Gastroesophageal sphincter (tissue), 4 donors: ENCODE data around the gene TMEM144. TPM values are rescaled to one million over a fixed set of nuclear protein-coding genes. Genes with fewer than 3 reads are reported as not detected.

Experiments
- ATAC-seq: fragments of 150-250 bp; one replicate; pipeline ENCODE4 v1.9.1; 2016; ENCODE audit warnings: mild to moderate bottlenecking, moderate library complexity
- H3K27ac ChIP-seq, 4 donors: fragments of 200-600 bp; sonication (generic) in 3 of 4; 1 replicate in 3 of 4; 2 replicates in 1 of 4; pipeline ENCODE4 v1.5.1; 2016 to 2019
- H3K27me3 ChIP-seq: fragments of 200-600 bp; sonication (generic); one replicate; pipeline ENCODE4 v1.5.1; 2019
- H3K36me3 ChIP-seq, 2 donors: fragments of 200-600 bp; sonication (generic); one replicate each; pipeline ENCODE4 v1.5.1; 2019; ENCODE audit warnings: control low read depth in 1 of 2
- H3K4me1 ChIP-seq, 3 donors: fragments of 200-600 bp; sonication (generic); 1 replicate in 2 of 3; 2 replicates in 1 of 3; pipeline ENCODE4 v1.5.1; 2016 to 2019; ENCODE audit warnings: control low read depth in 2 of 3
- H3K4me3 ChIP-seq, 2 donors: fragments of 200-600 bp; sonication (generic); one replicate each; pipeline ENCODE4 v1.5.1; 2019; ENCODE audit warnings: mild to moderate bottlenecking in 1 of 2, moderate library complexity in 1 of 2
- H3K9me3 ChIP-seq, 3 donors: fragments of 200-600 bp; sonication (generic); one replicate each; pipeline ENCODE4 v1.5.1; 2017 to 2019; ENCODE audit warnings: control low read depth in 2 of 3
- EP300 ChIP-seq: sonication (generic); formaldehyde crosslinking; IDR thresholded peaks from one replicate; pipeline ENCODE4 v1.6.1; 2017; ENCODE audit warnings: antibody characterized with exemption, mild to moderate bottlenecking
- POLR2A ChIP-seq, 2 donors: fragments of 450-650 bp; IDR thresholded peaks; one replicate each; pipeline ENCODE4 v1.6.1; 2017; ENCODE audit warnings: antibody characterized with exemption in 2 of 2, mild to moderate bottlenecking in 2 of 2, moderate library complexity in 1 of 2
- POLR2AphosphoS5 ChIP-seq: sonication (generic); formaldehyde crosslinking; IDR thresholded peaks from one replicate; pipeline ENCODE4 v1.6.1; 2017; ENCODE audit warnings: antibody characterized with exemption
- whole genome bisulfite sequencing, 2 donors: methylation state at CpG; one replicate each; pipeline ENCODE4 v1.1.5; 2018; ENCODE audit warnings: low coverage in 1 of 2; 5-methylcytosine and 5-hydroxymethylcytosine counted together
- total RNA-seq, 4 donors: library from RNA; depleted of rRNA; stranded (reverse); fragments of >200 nt; gene quantifications; one replicate each; pipeline ENCODE4 v1.1.0, GENCODE V29; 2016
- TF ChIP-seq, protein P1 (sequence below), 4 experiments: fragments of 200-600 bp in 2 of 4; fragments of 450-650 bp in 2 of 4; sonication (generic) in 1 of 4; IDR thresholded peaks; one replicate each; pipeline ENCODE4 v1.5.1; 2017 to 2019; ENCODE audit warnings: antibody characterized with exemption in 4 of 4, mild to moderate bottlenecking in 2 of 4, moderate library complexity in 2 of 4

Gene TMEM144
- total RNA-seq, 4 donors from 2014 or later, result 3.9 to 13.4 (median 6.3) TPM

DNA sequence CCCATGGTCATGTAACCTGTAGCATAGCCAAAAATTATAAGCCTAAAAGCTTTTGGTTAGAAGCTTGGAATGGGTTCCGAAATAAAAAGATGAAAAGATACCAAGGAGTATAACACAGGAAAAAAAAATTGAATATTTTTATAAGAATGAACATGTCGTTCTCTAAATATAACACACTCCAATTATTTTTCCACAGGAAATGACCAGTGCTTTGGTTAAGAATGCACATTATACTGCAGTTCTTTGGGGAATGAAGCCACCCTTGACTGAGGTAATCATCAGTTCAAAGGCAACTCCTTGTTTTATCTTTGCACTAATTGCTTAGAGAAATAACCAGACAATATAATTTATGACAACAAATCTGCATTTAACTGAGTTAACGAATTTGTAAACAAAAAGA lies 30.8 kb upstream of the TMEM144 start:
- no peaks in the 10 kb centered on the region for H3K9me3 ChIP-seq
- no peak for ATAC-seq
- no peaks in the 10 kb centered on the region for H3K27me3 ChIP-seq
- TF ChIP-seq, protein P1, sequence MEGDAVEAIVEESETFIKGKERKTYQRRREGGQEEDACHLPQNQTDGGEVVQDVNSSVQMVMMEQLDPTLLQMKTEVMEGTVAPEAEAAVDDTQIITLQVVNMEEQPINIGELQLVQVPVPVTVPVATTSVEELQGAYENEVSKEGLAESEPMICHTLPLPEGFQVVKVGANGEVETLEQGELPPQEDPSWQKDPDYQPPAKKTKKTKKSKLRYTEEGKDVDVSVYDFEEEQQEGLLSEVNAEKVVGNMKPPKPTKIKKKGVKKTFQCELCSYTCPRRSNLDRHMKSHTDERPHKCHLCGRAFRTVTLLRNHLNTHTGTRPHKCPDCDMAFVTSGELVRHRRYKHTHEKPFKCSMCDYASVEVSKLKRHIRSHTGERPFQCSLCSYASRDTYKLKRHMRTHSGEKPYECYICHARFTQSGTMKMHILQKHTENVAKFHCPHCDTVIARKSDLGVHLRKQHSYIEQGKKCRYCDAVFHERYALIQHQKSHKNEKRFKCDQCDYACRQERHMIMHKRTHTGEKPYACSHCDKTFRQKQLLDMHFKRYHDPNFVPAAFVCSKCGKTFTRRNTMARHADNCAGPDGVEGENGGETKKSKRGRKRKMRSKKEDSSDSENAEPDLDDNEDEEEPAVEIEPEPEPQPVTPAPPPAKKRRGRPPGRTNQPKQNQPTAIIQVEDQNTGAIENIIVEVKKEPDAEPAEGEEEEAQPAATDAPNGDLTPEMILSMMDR (IDR thresholded peaks at IDR 0.05), result no peak
- TF ChIP-seq POLR2A (IDR thresholded peaks at IDR 0.05) (no peak), EP300 (no peak), POLR2AphosphoS5 (no peak)
- no peak overlapping the region for H3K4me3 ChIP-seq
- WGBS, 2 donors, result 45 to 64% methylated on average over 3 of the region's 3 CpGs
- no peaks in the 10 kb centered on the region for H3K36me3 ChIP-seq
- H3K27ac ChIP-seq, result no peak overlapping the region
- H3K4me1 ChIP-seq, result peaks cover 0 to 7% (median 0%) of the 10 kb centered on the region in 3 donors

DNA sequence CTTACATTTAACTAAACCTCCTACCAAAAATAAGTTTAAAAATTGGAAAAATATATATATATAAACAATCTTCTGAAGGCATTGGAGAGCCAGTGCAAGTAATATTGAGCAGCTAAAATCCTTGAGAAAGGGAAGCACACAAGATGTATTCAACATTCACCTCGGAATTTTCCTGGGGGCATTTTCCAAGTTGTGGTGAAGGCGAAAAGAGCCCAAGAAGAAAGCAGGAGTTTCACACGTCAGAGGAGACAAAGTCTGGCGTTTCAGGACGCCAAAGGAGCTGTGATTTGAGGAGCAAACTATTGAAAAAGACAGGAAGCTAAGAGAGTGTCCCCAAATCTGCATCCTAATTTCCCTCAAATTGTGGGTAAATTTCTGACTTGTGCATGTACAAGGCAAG lies 28.4 kb upstream of the TMEM144 start:
- no peak overlapping the region for H3K27ac ChIP-seq
- no peak for ATAC-seq
- peaks cover 0 to 7% (median 0%) of the 10 kb centered on the region in 3 donors for H3K4me1 ChIP-seq
- no peak overlapping the region for H3K4me3 ChIP-seq
- no peaks in the 10 kb centered on the region for H3K9me3 ChIP-seq
- 81 to 83% methylated on average over 5 of the region's 5 CpGs for WGBS, 2 donors
- H3K36me3 ChIP-seq, result no peaks in the 10 kb centered on the region
- H3K27me3 ChIP-seq, result no peaks in the 10 kb centered on the region
- no peak for TF ChIP-seq EP300
- TF ChIP-seq, protein P1 (IDR thresholded peaks at IDR 0.05), result no peak
- no peak for TF ChIP-seq POLR2AphosphoS5
- no peak for TF ChIP-seq POLR2A (IDR thresholded peaks at IDR 0.05)

DNA sequence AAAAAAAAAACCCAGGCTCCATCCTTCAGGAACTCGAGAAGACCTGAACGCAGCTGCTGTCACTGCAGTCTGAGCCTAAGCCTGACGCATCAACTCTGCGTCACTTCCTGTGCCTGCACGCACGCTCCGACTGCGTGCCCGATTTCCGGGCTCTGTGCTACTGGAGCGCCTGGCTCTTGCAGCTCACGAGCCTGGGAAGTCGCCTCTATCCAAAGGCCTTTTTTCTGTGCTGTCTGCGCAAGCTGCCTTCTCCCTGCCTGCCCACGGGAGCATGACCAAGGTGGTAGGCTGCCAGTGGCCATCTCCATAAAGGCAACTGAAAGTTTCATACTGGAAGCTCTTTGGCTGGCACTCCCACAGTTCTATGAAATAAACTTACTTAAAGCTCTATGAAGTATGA lies 27.6 kb upstream of the TMEM144 start:
- H3K4me3 ChIP-seq, result no peak overlapping the region
- TF ChIP-seq POLR2AphosphoS5 (no peak), EP300 (no peak), POLR2A (IDR thresholded peaks at IDR 0.05) (no peak)
- TF ChIP-seq, protein P1 (IDR thresholded peaks at IDR 0.05), result no peak
- H3K27ac ChIP-seq, result no peak overlapping the region
- H3K4me1 ChIP-seq, result peaks cover 0 to 7% (median 0%) of the 10 kb centered on the region in 3 donors
- WGBS, 2 donors, result 88 to 93% methylated on average over 14 to 15 of the region's 15 CpGs
- no peaks in the 10 kb centered on the region for H3K27me3 ChIP-seq
- no peaks in the 10 kb centered on the region for H3K36me3 ChIP-seq
- no peak for ATAC-seq
- H3K9me3 ChIP-seq, result no peaks in the 10 kb centered on the region

DNA sequence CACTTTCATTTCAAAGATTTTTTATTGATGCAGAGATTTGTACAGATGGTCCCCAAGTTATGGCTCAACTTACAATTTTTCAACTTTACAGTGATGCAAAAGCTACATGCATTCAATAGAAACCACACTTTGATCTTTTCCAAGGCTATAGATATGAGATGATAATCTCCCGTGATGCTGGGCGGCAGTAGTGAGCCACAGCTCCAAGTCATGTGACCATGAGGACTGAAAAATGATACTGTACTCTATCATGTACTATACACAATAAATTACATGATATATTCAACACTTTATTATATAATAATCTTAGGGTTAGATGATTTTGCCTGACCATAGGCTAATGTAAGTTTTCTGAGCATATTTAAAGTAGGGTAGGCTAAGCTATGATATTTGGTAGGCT lies 23.5 kb upstream of the TMEM144 start:
- Histone ChIP-seq H3K4me1 (no peaks in the 10 kb centered on the region), H3K27ac (no peak overlapping the region), H3K27me3 (no peaks in the 10 kb centered on the region), H3K9me3 (no peaks in the 10 kb centered on the region), H3K4me3 (no peak overlapping the region), H3K36me3 (no peaks in the 10 kb centered on the region)
- no peak for TF ChIP-seq POLR2A (IDR thresholded peaks at IDR 0.05)
- no peak for TF ChIP-seq POLR2AphosphoS5
- TF ChIP-seq, protein P1 (IDR thresholded peaks at IDR 0.05), result no peak
- TF ChIP-seq EP300, result no peak
- ATAC-seq, result no peak
- WGBS, 2 donors, result 40 to 82% methylated on average over 1 to 2 of the region's 2 CpGs

DNA sequence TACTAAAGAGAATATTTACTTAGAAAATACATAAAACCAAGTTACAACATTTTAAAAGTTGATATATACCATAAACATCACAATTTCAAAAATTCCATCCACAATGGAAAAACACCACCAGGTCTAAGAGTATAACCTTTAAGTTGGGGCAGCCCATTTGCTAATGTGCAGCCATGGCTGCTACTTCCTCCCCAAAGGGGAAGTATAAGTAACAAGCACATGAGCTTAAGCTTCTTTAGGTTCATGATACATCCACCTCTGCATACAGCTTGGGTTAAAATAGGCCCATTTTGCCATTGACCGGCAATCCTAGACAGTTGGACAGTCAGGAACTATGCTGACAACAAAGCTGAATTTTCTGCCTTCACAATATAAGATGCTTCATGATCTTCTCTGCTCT lies 20.9 kb upstream of the TMEM144 start:
- H3K27me3 ChIP-seq, result no peaks in the 10 kb centered on the region

More for the DNA sequence above, 20.9 kb upstream of the TMEM144 start:
- Histone ChIP-seq H3K4me3 (no peak overlapping the region), H3K9me3 (no peaks in the 10 kb centered on the region), H3K4me1 (no peaks in the 10 kb centered on the region), H3K27ac (no peak overlapping the region), H3K36me3 (no peaks in the 10 kb centered on the region)
- no peak for TF ChIP-seq POLR2A (IDR thresholded peaks at IDR 0.05)
- no peak for TF ChIP-seq EP300
- TF ChIP-seq, protein P1 (IDR thresholded peaks at IDR 0.05), result no peak
- TF ChIP-seq POLR2AphosphoS5, result no peak
- 100% methylated on average over 1 of the region's 1 CpG; no CpG with 5 or more reads in 1 of the 2 donors for WGBS, 2 donors
- ATAC-seq, result no peak
